Ishikawa (cell line): ENCODE measurements around the gene ZBTB44.

ENCODE experiments used
- CEBPB ChIP-seq: IDR thresholded peaks from 2 replicates; pipeline ENCODE4 v1.6.1; 2012
- CREB1 ChIP-seq: IDR thresholded peaks from 2 replicates; pipeline ENCODE4 v1.6.1; 2012; ENCODE audit warnings: low read depth
- EGR1 ChIP-seq: IDR thresholded peaks from 2 replicates; pipeline ENCODE4 v1.6.1; 2012
- EP300 ChIP-seq: IDR thresholded peaks from 2 replicates; pipeline ENCODE4 v1.6.1; 2012; ENCODE audit warnings: borderline replicate concordance
- RAD21 ChIP-seq: IDR thresholded peaks from 2 replicates; pipeline ENCODE4 v1.6.1; 2012; ENCODE audit warnings: low read depth
- USF1 ChIP-seq: IDR thresholded peaks from 2 replicates; pipeline ENCODE4 v1.6.1; 2012
- YY1 ChIP-seq: IDR thresholded peaks from 2 replicates; pipeline ENCODE4 v1.6.1; 2012; ENCODE audit warnings: low read depth
- TF ChIP-seq, protein P1 (sequence below): IDR thresholded peaks from 2 replicates; pipeline ENCODE4 v1.6.1; 2012; ENCODE audit warnings: low read depth, mild to moderate bottlenecking

DNA sequence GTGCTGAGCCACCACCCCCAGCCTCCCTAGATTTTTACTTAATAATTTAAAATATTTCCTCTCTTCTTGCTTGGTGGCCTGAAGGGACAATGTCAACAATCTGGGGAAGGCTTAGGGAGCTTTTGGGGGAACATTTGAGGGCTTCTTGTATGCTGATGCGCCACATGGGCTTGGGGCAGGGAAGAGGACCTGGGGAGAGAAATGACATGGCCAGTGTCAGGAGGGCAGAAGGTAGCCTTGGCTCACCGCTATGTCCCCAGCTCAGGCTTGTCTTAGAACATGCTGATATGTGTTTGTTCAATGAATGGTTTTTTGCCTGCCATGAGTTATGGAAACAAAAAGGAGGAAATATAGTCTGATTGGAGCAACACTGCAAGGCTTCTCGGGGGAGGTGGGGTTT is 103.6 kb downstream of the ZBTB44 start:
- no peak for TF ChIP-seq CREB1
- TF ChIP-seq RAD21: no peak
- no peak for TF ChIP-seq USF1
- TF ChIP-seq, protein P1, sequence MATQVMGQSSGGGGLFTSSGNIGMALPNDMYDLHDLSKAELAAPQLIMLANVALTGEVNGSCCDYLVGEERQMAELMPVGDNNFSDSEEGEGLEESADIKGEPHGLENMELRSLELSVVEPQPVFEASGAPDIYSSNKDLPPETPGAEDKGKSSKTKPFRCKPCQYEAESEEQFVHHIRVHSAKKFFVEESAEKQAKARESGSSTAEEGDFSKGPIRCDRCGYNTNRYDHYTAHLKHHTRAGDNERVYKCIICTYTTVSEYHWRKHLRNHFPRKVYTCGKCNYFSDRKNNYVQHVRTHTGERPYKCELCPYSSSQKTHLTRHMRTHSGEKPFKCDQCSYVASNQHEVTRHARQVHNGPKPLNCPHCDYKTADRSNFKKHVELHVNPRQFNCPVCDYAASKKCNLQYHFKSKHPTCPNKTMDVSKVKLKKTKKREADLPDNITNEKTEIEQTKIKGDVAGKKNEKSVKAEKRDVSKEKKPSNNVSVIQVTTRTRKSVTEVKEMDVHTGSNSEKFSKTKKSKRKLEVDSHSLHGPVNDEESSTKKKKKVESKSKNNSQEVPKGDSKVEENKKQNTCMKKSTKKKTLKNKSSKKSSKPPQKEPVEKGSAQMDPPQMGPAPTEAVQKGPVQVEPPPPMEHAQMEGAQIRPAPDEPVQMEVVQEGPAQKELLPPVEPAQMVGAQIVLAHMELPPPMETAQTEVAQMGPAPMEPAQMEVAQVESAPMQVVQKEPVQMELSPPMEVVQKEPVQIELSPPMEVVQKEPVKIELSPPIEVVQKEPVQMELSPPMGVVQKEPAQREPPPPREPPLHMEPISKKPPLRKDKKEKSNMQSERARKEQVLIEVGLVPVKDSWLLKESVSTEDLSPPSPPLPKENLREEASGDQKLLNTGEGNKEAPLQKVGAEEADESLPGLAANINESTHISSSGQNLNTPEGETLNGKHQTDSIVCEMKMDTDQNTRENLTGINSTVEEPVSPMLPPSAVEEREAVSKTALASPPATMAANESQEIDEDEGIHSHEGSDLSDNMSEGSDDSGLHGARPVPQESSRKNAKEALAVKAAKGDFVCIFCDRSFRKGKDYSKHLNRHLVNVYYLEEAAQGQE: no peak
- no peak for TF ChIP-seq CEBPB
- TF ChIP-seq EP300: no peak
- no peak for TF ChIP-seq EGR1
- TF ChIP-seq YY1: no peak
